Erythroblast (primary cell): ENCODE results near the gene ATXN10.

ENCODE experiments used
- GATA1 ChIP-seq: IDR thresholded peaks from 2 replicates; pipeline ENCODE4 v1.6.1; 2011; ENCODE audit warnings: low read depth, mild to moderate bottlenecking, control low read depth, low read length, moderate library complexity
- POLR2A ChIP-seq: IDR thresholded peaks from 2 replicates; pipeline ENCODE4 v1.6.1; 2011; ENCODE audit warnings: mild to moderate bottlenecking, low read length

DNA sequence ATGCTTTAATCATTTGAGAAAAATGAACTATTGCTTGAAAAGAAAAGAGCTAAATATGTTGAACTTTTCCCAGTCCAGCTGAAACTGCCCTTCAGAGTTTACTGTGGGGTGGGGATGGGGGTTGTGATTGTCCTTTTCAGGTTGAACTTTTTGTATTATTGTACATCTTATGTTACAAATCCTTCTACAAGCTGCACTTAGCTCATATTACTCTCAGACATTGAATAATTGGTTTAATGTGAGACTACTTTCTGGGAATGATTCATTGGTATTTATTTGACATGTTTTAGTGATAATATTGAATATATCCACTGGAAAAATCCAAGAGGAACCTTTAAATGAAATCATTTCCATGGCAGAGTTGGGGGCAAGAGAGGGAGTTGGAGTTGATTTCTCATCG lies 84.9 kb downstream of the ATXN10 start:
- TF ChIP-seq POLR2A (no peak), GATA1 (no peak)
